ENCODE measurements around the gene WIPF2. TPM values are rescaled to one million over a fixed set of nuclear protein-coding genes. Genes with fewer than 3 reads are reported as not detected.
A peak's percentile ranks its signal among the peaks of the same experiment; 100 is the strongest.

Gene WIPF2
- total and polyA plus RNA-seq, 4 donors: 10.6 to 34.5 (median 14.9) TPM

- Histone ChIP-seq H3K4me1 (ENCODE audit: control insufficient read depth in 5 of 5, insufficient read depth in 5 of 5, low read length in 5 of 5) (peaks cover 44 to 94% (median 73%) of the 10 kb centered on the region in 5 donors), H3K36me3 (ENCODE audit: control insufficient read depth in 4 of 4, insufficient read depth in 4 of 4, low read length in 4 of 4) (no peaks in the 10 kb centered on the region), H3K9ac (ENCODE audit: insufficient read depth in 1 of 2, low read length in 2 of 2) (peak overlapping the region in 1 of 2 donors; percentile 26), H3K27ac (ENCODE audit: low read depth in 1 of 2, low read length in 1 of 2) (peak overlapping the region; percentile 72 to 81), H3K27me3 (ENCODE audit: control insufficient read depth in 3 of 3, insufficient read depth in 3 of 3, low read length in 2 of 3) (no peaks in the 10 kb centered on the region), H3K4me3 (no peak overlapping the region), H3K9me3 (ENCODE audit: control insufficient read depth in 4 of 4, insufficient read depth in 3 of 4, low read length in 3 of 4) (no peaks in the 10 kb centered on the region)
- 24 to 32% methylated on average over 7 of the region's 7 CpGs for WGBS, 2 donors
- TF ChIP-seq, protein P1, sequence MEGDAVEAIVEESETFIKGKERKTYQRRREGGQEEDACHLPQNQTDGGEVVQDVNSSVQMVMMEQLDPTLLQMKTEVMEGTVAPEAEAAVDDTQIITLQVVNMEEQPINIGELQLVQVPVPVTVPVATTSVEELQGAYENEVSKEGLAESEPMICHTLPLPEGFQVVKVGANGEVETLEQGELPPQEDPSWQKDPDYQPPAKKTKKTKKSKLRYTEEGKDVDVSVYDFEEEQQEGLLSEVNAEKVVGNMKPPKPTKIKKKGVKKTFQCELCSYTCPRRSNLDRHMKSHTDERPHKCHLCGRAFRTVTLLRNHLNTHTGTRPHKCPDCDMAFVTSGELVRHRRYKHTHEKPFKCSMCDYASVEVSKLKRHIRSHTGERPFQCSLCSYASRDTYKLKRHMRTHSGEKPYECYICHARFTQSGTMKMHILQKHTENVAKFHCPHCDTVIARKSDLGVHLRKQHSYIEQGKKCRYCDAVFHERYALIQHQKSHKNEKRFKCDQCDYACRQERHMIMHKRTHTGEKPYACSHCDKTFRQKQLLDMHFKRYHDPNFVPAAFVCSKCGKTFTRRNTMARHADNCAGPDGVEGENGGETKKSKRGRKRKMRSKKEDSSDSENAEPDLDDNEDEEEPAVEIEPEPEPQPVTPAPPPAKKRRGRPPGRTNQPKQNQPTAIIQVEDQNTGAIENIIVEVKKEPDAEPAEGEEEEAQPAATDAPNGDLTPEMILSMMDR (IDR thresholded peaks at IDR 0.05; ENCODE audit: control extremely low read depth, extremely low read depth): no peak
- DNase-seq: no peak
- ATAC-seq (ENCODE audit: insufficient read depth, low FRiP score): no peak
Measured at GRCh38 chr17:40312131-40312731, 93.1 kb downstream of the WIPF2 start.

DNA sequence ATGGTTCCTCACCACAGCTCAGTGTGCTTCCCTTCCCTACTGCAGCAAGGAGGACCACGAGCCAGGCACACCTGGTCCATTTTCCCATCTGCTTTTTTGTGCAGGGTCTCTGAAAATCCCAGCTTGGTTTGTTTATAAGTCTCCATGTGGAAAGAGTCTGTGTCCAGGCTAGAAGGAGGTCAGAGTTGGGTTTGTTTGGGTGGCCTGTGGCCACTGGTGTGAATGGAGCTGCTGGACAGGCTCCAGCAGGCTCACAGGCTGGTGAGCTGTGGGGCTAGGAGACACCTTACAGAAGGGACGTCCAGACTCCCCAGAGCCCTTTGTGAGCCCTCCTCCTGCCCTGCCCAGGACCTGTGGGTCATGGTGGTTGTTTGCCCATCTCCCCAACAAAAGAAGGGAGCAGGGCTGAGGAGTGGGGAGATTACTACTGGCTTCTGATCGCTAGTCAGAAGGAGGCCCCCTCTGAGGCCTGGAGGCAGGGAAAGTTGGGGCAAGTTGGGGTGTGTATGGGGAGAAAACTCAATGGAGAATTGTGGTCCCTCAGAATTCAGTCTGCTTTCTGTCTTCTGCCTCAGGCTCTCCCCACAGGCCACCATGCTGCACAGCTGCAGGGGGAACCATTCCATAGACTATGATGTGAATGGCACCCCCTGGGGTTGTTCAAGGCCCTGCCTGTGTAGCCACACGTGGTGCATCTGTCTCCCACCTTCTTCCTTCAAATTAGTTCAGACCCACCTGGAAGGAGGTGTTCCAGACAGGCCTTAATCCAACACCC lies 94.0 kb downstream of the WIPF2 start:
- no peak overlapping the region for H3K4me3 ChIP-seq
- peaks cover 44 to 93% (median 67%) of the 10 kb centered on the region in 5 donors for H3K4me1 ChIP-seq (ENCODE audit: control insufficient read depth in 5 of 5, insufficient read depth in 5 of 5, low read length in 5 of 5)
- H3K27me3 ChIP-seq (ENCODE audit: control insufficient read depth in 3 of 3, insufficient read depth in 3 of 3, low read length in 2 of 3): no peaks in the 10 kb centered on the region
- H3K9me3 ChIP-seq (ENCODE audit: control insufficient read depth in 4 of 4, insufficient read depth in 3 of 4, low read length in 3 of 4): no peaks in the 10 kb centered on the region
- TF ChIP-seq, protein P1 (IDR thresholded peaks at IDR 0.05; ENCODE audit: control extremely low read depth, extremely low read depth): no peak
- no peak overlapping the region for H3K9ac ChIP-seq (ENCODE audit: insufficient read depth in 1 of 2, low read length in 2 of 2)
- no peaks in the 10 kb centered on the region for H3K36me3 ChIP-seq (ENCODE audit: control insufficient read depth in 4 of 4, insufficient read depth in 4 of 4, low read length in 4 of 4)
- peak overlapping the region; percentile 72 to 81 for H3K27ac ChIP-seq (ENCODE audit: low read depth in 1 of 2, low read length in 1 of 2)
- DNase-seq (no peak), ATAC-seq (ENCODE audit: insufficient read depth, low FRiP score) (no peak)
- 64 to 69% methylated on average over 4 of the region's 4 CpGs for WGBS, 2 donors

GRCh38 chr17:40313668-40314583 lies 94.8 kb downstream of the WIPF2 start:
- H3K4me1 ChIP-seq (ENCODE audit: control insufficient read depth in 5 of 5, insufficient read depth in 5 of 5, low read length in 5 of 5): peaks cover 39 to 85% (median 65%) of the 10 kb centered on the region in 5 donors
- H3K9ac ChIP-seq (ENCODE audit: insufficient read depth in 1 of 2, low read length in 2 of 2): no peak overlapping the region
- H3K4me3 ChIP-seq: no peak overlapping the region
- peak in 2 of 3 donors; percentile 58 to 79 for DNase-seq
- ATAC-seq (ENCODE audit: insufficient read depth, low FRiP score): no peak
- no peaks in the 10 kb centered on the region for H3K27me3 ChIP-seq (ENCODE audit: control insufficient read depth in 3 of 3, insufficient read depth in 3 of 3, low read length in 2 of 3)
- H3K9me3 ChIP-seq (ENCODE audit: control insufficient read depth in 4 of 4, insufficient read depth in 3 of 4, low read length in 3 of 4): no peaks in the 10 kb centered on the region
- WGBS, 2 donors: 70% methylated on average over 7 of the region's 7 CpGs
- TF ChIP-seq, protein P1 (IDR thresholded peaks at IDR 0.05; ENCODE audit: control extremely low read depth, extremely low read depth): no peak
- no peaks in the 10 kb centered on the region for H3K36me3 ChIP-seq (ENCODE audit: control insufficient read depth in 4 of 4, insufficient read depth in 4 of 4, low read length in 4 of 4)
- peak overlapping the region; percentile 54 to 81 for H3K27ac ChIP-seq (ENCODE audit: low read depth in 1 of 2, low read length in 1 of 2)
